HG03159 (cell line): ENCODE results near the gene FKBP10.

Experiments used
- ATAC-seq: cut with Tn5 transposase; IDR thresholded peaks from one replicate; pipeline ENCODE4 v1.9.1; 2021; ENCODE audit warnings: mild to moderate bottlenecking, moderate library complexity; ENCODE audit not compliant: unreplicated experiment

The FKBP10 gene

GRCh38 chr17:41782142-41782541 is 30.7 kb upstream of the FKBP10 start:
- no peak for ATAC-seq

GRCh38 chr17:41784207-41784744 is 28.5 kb upstream of the FKBP10 start:
- ATAC-seq, result no peak

GRCh38 chr17:41785091-41785858 is 27.5 kb upstream of the FKBP10 start:
- no peak for ATAC-seq

GRCh38 chr17:41785859-41786226 is 27.0 kb upstream of the FKBP10 start:
- no peak for ATAC-seq

GRCh38 chr17:41786227-41787020 is 26.4 kb upstream of the FKBP10 start, which contains the start of gene JUP:
Gene JUP (minus strand): TSS chr17:41786711. CDS start chr17:41771854, 14,857 bp downstream.
- peak; percentile 71 for ATAC-seq

- ATAC-seq, result no peak
These were observed 25.8 kb upstream of the FKBP10 start for GRCh38 chr17:41787021-41787418.

- no peak for ATAC-seq
These were observed 19.7 kb upstream of the FKBP10 start for GRCh38 chr17:41792845-41793783.

- no peak for ATAC-seq
These were observed 18.8 kb upstream of the FKBP10 start for GRCh38 chr17:41793784-41794539.

- no peak for ATAC-seq
These were observed 18.2 kb upstream of the FKBP10 start for GRCh38 chr17:41794540-41794975.

GRCh38 chr17:41796121-41796895 is 16.5 kb upstream of the FKBP10 start:
- ATAC-seq, result no peak

GRCh38 chr17:41797377-41797776 is 15.4 kb upstream of the FKBP10 start:
- ATAC-seq, result no peak

- ATAC-seq, result no peak
These were observed 13.4 kb upstream of the FKBP10 start for GRCh38 chr17:41799366-41799765.

- ATAC-seq, result no peak
These were observed 12.0 kb upstream of the FKBP10 start for GRCh38 chr17:41800601-41801373.

GRCh38 chr17:41801374-41802271 is 11.2 kb upstream of the FKBP10 start:
- ATAC-seq, result peak; percentile 58

GRCh38 chr17:41803049-41804020 is 9.5 kb upstream of the FKBP10 start:
- ATAC-seq, result no peak
